NK-92 treated with Interleukin-12 subunit alpha and Interleukin-12 subunit beta, amount 100 ng/mL, for 24 hours (cell line): ENCODE data around the gene ZNF790.
"Not testable (repeated sequence)": the region's sequence is repeated elsewhere in the genome, so short reads cannot be mapped to it uniquely, and the experiment has no call there.

Source experiments
- DNase-seq: peaks from one replicate; lab custom pipeline; 2025; lab: John Stamatoyannopoulos, UW

ZNF790 gene

GRCh38 chr19:36837906-36838783 is at the start of gene ZNF790:
Gene ZNF790 (minus strand): TSS chr19:36838387. CDS start chr19:36825619, 12,768 bp downstream.
- DNase-seq, result no peak

DNA sequence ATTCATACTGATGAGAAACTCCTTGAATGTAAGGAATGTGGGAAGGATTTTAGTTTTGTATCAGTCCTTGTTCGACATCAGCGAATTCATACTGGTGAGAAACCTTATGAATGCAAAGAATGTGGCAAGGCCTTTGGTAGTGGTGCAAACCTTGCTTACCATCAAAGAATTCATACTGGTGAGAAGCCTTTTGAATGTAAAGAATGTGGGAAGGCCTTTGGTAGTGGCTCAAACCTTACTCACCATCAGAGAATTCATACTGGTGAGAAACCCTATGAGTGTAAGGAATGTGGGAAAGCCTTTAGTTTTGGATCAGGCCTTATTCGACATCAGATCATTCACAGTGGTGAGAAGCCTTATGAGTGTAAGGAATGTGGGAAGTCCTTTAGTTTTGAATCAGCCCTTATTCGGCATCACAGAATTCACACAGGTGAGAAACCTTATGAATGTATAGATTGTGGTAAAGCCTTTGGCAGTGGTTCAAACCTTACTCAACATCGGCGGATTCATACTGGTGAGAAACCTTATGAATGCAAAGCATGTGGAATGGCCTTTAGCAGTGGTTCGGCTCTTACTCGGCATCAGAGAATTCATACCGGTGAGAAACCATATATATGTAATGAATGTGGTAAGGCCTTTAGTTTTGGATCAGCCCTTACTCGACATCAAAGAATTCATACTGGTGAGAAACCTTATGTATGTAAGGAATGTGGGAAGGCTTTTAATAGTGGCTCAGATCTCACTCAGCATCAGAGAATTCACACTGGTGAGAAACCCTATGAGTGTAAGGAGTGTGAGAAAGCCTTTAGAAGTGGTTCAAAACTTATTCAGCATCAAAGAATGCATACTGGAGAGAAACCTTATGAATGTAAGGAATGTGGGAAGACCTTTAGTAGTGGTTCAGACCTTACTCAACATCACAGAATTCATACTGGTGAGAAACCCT is 39.1 kb upstream of the ZNF790 start:
- DNase-seq, result no peak

DNA sequence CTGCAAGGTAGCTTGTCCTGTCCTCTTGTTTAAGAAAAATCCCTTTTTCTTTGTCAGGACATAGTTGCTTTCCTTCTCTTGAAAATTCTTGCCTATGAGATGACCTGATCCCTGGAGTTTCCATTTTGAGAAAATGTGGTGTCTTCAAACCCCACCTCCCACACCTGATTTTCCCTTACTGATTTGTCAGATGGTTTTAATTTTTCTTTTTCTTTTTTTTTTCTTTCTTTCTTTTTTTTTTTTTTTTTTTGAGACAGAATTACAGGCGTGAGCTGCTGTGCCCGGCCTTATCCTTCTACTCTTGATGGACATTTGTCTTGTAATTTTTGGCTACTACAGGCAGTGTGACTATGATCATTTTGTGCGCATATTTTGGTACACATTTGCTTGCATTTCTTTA is 13.7 kb upstream of the ZNF790 start:
- no peak for DNase-seq

- no peak for DNase-seq
Measured at GRCh38 chr19:36850559-36851442, 12.6 kb upstream of the ZNF790 start, which contains the start of gene ZNF345. Gene ZNF345 (plus strand): TSS chr19:36850876. CDS start chr19:36876831, 25,955 bp downstream.

DNA sequence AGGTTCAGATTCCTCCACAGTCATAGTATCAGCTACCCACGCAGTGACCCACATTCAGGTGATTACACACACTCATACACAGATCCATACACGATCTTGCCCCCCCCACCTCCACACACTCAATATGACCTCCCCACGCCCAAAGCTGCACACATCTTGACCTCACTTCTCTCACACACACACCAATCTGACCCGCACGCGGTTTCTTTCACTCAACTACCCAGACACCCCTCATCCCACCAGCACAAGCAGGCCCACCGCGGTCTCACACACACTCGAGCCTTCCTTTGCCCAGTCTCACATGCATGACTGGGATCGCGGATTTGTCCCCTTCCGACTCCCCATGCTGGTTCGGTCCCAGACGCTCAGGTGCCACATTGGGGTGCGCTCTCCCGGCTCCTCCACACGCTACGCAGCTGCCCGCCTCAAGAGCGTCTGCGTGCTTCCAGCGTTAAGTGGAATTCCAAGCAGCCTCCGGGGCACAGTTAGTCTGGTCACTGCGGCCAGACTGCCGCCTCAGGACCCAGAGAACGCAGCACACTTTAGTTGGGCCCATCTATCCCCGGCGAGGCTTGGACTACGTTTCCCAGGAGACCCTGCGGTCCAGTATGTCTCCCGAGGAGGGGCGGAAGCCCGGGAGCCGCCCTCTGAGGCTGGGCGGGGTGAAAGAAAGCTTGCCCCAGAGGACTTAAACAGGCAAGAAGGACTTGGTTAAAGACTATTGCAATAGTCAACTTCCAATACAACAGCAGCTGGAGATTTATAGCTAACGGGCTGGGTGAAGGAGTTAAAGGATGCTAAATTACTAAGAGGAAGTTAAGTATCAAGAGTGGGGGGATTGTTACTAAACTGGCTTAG is 11.7 kb upstream of the ZNF790 start:
- DNase-seq, result no peak

GRCh38 chr19:36847968-36848367 is 9.8 kb upstream of the ZNF790 start:
- no peak for DNase-seq

DNA sequence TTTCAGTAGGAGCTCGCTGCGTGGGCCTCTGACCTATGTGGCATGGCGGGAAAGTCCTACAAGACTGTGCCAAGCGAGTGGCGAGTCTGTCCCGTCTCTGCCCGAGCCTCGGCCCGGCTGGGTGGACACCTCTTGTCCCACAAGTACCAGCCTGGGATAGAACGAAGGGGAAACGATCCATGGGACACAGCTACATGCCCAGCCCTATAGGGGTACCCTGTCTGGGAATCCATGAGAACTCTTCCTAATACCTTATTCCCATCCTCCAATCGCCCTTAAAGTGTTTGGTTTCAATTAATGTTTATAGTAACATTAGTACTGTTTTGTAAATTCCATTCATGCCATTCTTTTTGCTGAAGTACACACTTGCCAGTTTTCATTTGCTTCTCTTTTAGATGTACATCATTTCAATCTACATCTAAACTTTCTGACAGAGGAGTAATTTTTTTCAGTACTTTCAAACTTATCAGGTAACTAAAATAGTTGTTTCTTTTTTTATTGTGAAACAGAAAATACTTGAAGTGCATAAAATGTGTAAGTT is 667 bp upstream of the ZNF790 start:
- no peak for DNase-seq

- DNase-seq, result no peak
Measured at GRCh38 chr19:36837176-36837905, 846 bp downstream of the ZNF790 start.

GRCh38 chr19:36833430-36833829 is 4.8 kb downstream of the ZNF790 start:
- no peak for DNase-seq

GRCh38 chr19:36821758-36822157 is 16.4 kb downstream of the ZNF790 start:
- DNase-seq, result no peak

DNA sequence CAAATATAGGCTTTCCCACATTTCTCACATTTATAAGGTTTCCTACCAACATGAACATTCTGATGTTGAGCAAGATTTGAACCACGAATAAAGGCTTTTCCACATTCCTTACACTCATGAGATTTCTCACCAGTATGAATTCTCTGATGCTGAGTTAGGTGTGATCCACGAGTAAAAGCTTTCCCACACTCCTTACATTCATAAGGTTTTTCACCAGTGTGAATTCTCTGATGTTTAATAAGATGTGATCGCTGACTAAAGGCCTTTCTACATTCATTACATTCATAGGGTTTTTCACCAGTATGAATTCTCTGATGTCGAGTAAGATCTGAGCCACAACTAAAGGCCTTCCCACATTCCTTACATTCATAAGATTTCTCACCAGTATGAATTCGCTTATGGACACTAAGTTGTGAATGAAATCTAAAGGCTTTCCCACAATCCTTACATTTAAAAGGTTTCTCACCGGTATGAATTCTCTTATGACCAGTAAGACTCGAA is 19.0 kb downstream of the ZNF790 start:
- no peak for DNase-seq

DNA sequence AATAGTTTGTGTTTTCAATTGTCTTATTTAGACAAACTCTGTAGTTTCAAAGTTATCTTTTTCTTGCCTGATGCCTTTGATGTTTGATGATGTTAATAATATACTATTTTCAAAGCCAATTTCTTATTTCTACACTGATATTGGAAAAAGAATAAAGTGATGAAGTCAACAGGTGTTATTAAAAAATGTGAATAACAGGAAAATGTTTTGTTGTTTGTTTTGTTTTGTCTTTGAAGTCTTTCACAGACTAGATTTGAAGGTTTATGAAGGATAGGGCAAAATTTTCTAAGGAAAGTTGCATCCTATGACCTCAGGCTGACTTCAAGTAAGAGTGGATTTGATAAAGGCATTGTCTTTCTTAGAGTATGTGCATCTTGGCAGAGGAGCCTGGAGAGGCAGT is 31.2 kb downstream of the ZNF790 start:
- no peak for DNase-seq

DNA sequence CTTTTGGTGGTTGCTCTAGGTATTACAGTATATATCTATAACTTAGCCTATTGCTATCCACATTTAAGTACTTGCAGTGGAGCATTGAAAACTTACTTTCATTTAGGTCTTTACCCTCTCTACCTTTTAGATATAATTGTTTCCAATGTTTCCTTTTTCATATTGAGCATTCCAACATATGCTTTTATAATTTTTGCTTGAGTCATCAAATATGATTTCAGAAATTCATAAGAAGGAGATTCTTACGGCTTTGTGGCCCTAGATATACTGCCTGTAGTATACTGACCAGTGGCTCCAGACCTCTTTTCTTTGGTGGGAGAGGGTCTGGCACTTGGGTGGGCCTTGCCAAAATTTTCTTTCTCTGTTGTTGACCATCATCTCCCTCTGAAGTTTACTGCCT is 32.8 kb downstream of the ZNF790 start:
- no peak for DNase-seq

GRCh38 chr19:36797786-36798108 is 40.4 kb downstream of the ZNF790 start:
- DNase-seq, result no peak

DNA sequence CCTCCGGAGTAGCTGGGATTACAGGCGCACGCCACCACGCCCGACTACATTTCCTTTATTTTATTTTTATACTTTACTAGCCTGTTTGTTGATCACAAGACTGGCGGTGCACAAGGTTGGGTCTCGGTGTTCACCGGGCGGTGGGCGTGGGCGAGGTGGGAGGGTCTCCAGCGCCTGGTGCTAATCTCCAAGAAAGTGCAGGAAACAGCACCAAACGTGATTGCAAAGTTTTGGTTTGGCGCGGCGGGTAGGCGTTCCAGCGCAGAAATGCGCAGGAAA is 41.5 kb downstream of the ZNF790 start:
- no peak for DNase-seq

GRCh38 chr19:36791420-36792141 is 46.6 kb downstream of the ZNF790 start:
- not testable (repeated sequence) for DNase-seq

DNA sequence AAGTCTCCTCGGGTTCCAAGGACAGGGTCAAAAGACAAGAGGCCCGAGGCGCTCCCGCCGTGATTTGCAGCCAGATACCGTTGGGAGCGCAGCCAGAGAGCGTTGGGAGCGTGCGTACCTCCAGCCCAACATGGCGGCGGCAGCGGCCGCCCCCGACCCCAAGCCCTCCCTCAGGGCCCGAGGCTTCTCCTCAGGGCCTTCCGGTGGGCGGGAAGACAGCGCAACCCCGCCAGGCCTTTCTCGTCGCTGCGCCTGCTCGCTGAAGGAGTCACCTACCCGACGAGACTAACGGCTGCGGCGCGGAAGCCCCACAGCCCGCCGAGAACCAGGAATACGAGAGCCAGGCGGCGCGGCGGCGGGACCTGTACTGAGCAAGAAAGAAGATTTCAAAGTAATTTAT is 62.4 kb downstream of the ZNF790 start:
- no peak for DNase-seq

DNA sequence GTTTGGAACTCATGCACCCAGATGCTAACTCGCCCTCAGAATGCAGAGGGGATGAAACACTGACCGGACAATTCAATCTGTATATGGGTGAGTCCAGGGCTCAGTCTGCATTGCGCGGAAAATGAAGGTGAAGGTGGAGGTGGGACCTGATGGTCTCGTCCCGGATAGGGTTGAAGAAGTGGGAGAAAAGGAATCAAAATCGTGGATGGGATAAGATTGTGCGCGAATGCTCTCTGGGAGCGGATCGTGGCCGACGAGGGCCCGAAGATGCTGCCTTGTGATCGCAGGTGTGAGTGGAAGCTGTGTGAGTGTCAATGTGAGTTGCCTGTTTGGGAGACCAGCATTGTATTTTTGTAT is 65.0 kb downstream of the ZNF790 start:
- DNase-seq, result no peak
